HepG2 (cell line): ENCODE measurements around the gene ZBP1. TPM values are rescaled to one million over a fixed set of nuclear protein-coding genes. Genes with fewer than 3 reads are reported as not detected.

ENCODE experiments used
- ATAC-seq: fragments of 200-7000 bp; cut with Tn5 transposase; 3 replicates; pipeline ENCODE4 v1.9.1; 2020; ENCODE audit warnings: mild to moderate bottlenecking, moderate library complexity
- BruUV-seq: library from RNA; stranded (reverse); fragments of 400-500 nt; replicated peaks from 2 replicates; lab custom pipeline; 2021; lab: Mats Ljungman, UMichigan
- CTCF ChIA-PET: fragments of 300-600 bp; formaldehyde crosslinking; extraction: SDS; loops from one replicate; lab custom pipeline; 2021; ENCODE audit warnings: low total read pairs, inconsistent platforms, low intra/inter-chr PET ratio; lab: Yijun Ruan, JAX
- POLR2A ChIA-PET: fragments of 350-600 bp; sonication (Branson Sonifier 250); formaldehyde crosslinking; loops from one replicate; lab custom pipeline; 2020; ENCODE audit warnings: antibody characterized with exemption, inconsistent platforms; lab: Yijun Ruan, JAX
- DNase-seq: peaks from one replicate; pipeline ENCODE4 v3.0.0-alpha.2; 2015; ENCODE audit warnings: low spot score
- FAIRE-seq: peaks from 3 replicates; lab custom pipeline; 2011; peaks lifted over from hg19 to GRCh38; lab: Jason Lieb, UNC
- H2AFZ ChIP-seq: one replicate; pipeline ENCODE4 v1.6.1; 2011; ENCODE audit warnings: low read length, inconsistent platforms
- H3K27ac ChIP-seq: fragments of 300-600 bp; 3 replicates; pipeline ENCODE4 v1.8.0; 2011; ENCODE audit warnings: mixed run types, mild to moderate bottlenecking, mixed read lengths, low read length, inconsistent platforms; ENCODE audit not compliant: insufficient read depth; ENCODE audit errors: extremely low read length
- H3K27me3 ChIP-seq, 2 experiments: fragments of 200-600 bp in 1 of 2; 2 replicates in 1 of 2; 3 replicates in 1 of 2; pipeline versions ENCODE4 v1.6.0 to v1.8.0; 2011; ENCODE audit warnings: low read length in 2 of 2, mild to moderate bottlenecking in 2 of 2, moderate library complexity in 2 of 2, inconsistent platforms in 1 of 2; ENCODE audit not compliant: insufficient read depth in 2 of 2, control insufficient read depth in 1 of 2
- H3K36me3 ChIP-seq, 2 experiments: fragments of 200-600 bp in 1 of 2; replicated peaks in 1 of 2; 2 replicates in 1 of 2; 3 replicates in 1 of 2; pipeline versions ENCODE4 v1.5.1 to v1.8.0; 2011; ENCODE audit warnings: low read length in 2 of 2, inconsistent platforms in 1 of 2; ENCODE audit not compliant: insufficient read depth in 2 of 2, control insufficient read depth in 1 of 2
- H3K4me1 ChIP-seq: 2 replicates; pipeline ENCODE4 v1.5.1; 2012; ENCODE audit warnings: low read length, inconsistent platforms; ENCODE audit not compliant: insufficient read depth
- H3K4me2 ChIP-seq: 2 replicates; pipeline ENCODE4 v1.6.0; 2011; ENCODE audit warnings: low read depth, low read length, inconsistent platforms
- H3K4me3 ChIP-seq, 3 experiments: fragments of 200-600 bp in 1 of 3; sonication (generic), shearing (Covaris generic) in 1 of 3; replicated peaks in 1 of 3; 2 replicates each; pipeline ENCODE4 v1.5.1; 2011 to 2016; ENCODE audit warnings: low read length in 3 of 3, inconsistent platforms in 2 of 3, low read depth in 2 of 3, mild to moderate bottlenecking in 2 of 3, control low read depth in 1 of 3, mixed read lengths in 1 of 3; ENCODE audit not compliant: insufficient read depth in 1 of 3
- H3K79me2 ChIP-seq: one replicate; pipeline ENCODE4 v1.6.1; 2011; ENCODE audit warnings: low read length, inconsistent platforms; ENCODE audit not compliant: insufficient read depth
- H3K9ac ChIP-seq: 2 replicates; pipeline ENCODE4 v1.6.0; 2011; ENCODE audit warnings: mild to moderate bottlenecking, low read depth, low read length, inconsistent platforms; ENCODE audit not compliant: insufficient read depth
- H3K9me3 ChIP-seq: 2 replicates; pipeline ENCODE4 v1.5.1; 2012; ENCODE audit warnings: mild to moderate bottlenecking, low read length
- H4K20me1 ChIP-seq: 2 replicates; pipeline ENCODE4 v1.6.0; 2011; ENCODE audit warnings: inconsistent platforms, mild to moderate bottlenecking, low read length, moderate library complexity; ENCODE audit not compliant: insufficient read depth
- HDAC1 ChIP-seq: sonication (generic); formaldehyde crosslinking; IDR thresholded peaks from 2 replicates; pipeline ENCODE4 v1.5.1; 2020; ENCODE audit warnings: mild to moderate bottlenecking, missing genetic modification reagents
- KLF11 ChIP-seq: IDR thresholded peaks from 2 replicates; pipeline ENCODE4 v1.6.1; 2016; ENCODE audit warnings: missing compliant biosample characterization
- KLF12 ChIP-seq: sonication (generic); formaldehyde crosslinking; IDR thresholded peaks from 2 replicates; pipeline ENCODE4 v1.4.0; 2020; ENCODE audit warnings: missing genetic modification reagents, borderline replicate concordance
- PCBP1 ChIP-seq: fragments of 200-400 bp; formaldehyde crosslinking; IDR thresholded peaks from 2 replicates; pipeline ENCODE4 v1.6.1; 2017; ENCODE audit warnings: mild to moderate bottlenecking, low read depth, low read length, borderline replicate concordance
- ZFYVE20 ChIP-seq: sonication (generic); formaldehyde crosslinking; IDR thresholded peaks from 2 replicates; pipeline ENCODE4 v1.8.0; 2023; ENCODE audit warnings: low read depth, mild to moderate bottlenecking, moderate library complexity, missing genetic modification reagents, borderline replicate concordance
- ZNF543 ChIP-seq: sonication (generic); formaldehyde crosslinking; IDR thresholded peaks from 2 replicates; pipeline ENCODE4 v1.4.0; 2020; ENCODE audit warnings: mild to moderate bottlenecking, missing genetic modification reagents
- ZNF749 ChIP-seq: sonication (generic); formaldehyde crosslinking; IDR thresholded peaks from 2 replicates; pipeline ENCODE4 v1.8.0; 2022; ENCODE audit warnings: mild to moderate bottlenecking, missing genetic modification reagents, moderate library complexity, borderline replicate concordance
- WGBS: methylation state at CpG from one replicate; pipeline ENCODE4 v1.1.6; 2017; ENCODE audit warnings: low lambda C conversion rate; 5-methylcytosine and 5-hydroxymethylcytosine counted together
- in situ Hi-C: cut with HindIII; loops from 2 replicates; pipeline ENCODE4 v1.10.0; 2017; ENCODE audit warnings: low pct_unique_long_range_greater_than_20kb; ENCODE audit not compliant: extremely low pct_ligation_motif_present
- intact Hi-C: fragments of 100-400 bp; cut with micrococcal nuclease; formaldehyde crosslinking; loops from one replicate; pipeline ENCODE4 v1.10.0; 2022; ENCODE audit not compliant: unreplicated experiment
- polyA plus RNA-seq, 8 experiments: library from polyadenylated mRNA; depleted of rRNA in 3 of 8; stranded (reverse) in 7 of 8; unstranded in 1 of 8; fragments of >200 nt; fragmentation: Illumina TruSeq in 4 of 8; extraction: Trizol in 4 of 8; gene quantifications; 2 replicates each; pipeline versions ENCODE4 v1.2.1 to v1.2.3, GENCODE V29; 2011 to 2016; ENCODE audit warnings: low read depth in 4 of 8, missing spikeins in 1 of 8, mixed read lengths in 1 of 8; ENCODE audit not compliant: insufficient read depth in 1 of 8
- total RNA-seq, 5 experiments: library from RNA; depleted of rRNA; stranded (reverse); fragments of >200 nt; fragmentation: Illumina TruSeq; extraction: Trizol; gene quantifications; 2 replicates each; pipeline ENCODE4 v1.2.3, GENCODE V29; 2016; ENCODE audit warnings: low read depth in 1 of 5
- TF ChIP-seq, protein P1 (sequence below): sonication (generic); formaldehyde crosslinking; IDR thresholded peaks from 2 replicates; pipeline ENCODE4 v1.5.0; 2020; ENCODE audit warnings: mild to moderate bottlenecking, missing genetic modification reagents

The ZBP1 gene
- total and polyA plus RNA-seq, 2 of the 13 experiments (the other 11 are each of a cell fraction or from before 2014, with no cell fraction given) = not detected

DNA sequence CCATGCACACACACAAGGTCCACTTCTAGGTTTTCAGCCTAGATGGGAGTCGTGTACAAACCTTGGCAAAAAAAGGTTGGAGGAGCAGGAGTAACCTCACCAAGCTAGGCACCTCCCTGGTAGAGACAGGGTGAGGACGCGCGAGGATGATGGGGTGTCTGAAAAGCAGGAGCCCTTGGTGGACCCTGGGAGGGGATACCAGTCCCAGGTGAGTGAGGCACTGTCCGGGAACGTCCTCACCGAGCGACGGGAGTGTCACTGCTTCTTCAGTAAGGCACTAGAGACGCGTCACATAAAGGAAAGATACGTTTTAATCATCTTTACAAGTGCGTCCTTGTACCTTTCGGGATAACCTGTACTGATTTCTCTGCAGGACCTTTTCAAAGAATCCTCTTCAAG, 29.4 kb upstream of the ZBP1 start:
- CTCF ChIA-PET = no interaction called here
- TF ChIP-seq HDAC1 = no peak
- no peak for TF ChIP-seq PCBP1
- no peak for TF ChIP-seq ZFYVE20 (CRISPR knock-in tag)
- no peak for TF ChIP-seq KLF12
- TF ChIP-seq, all 625 proteins: peak for 0
- FAIRE-seq (no peak), ATAC-seq (no peak), DNase-seq (no peak)
- Histone ChIP-seq H4K20me1 (peaks cover 3% of the 10 kb centered on the region; the same call in 1 of the 2 replicates), H3K36me3 (no peaks in the 10 kb centered on the region), H3K27ac (no peak overlapping the region), H3K79me2 (no peaks in the 10 kb centered on the region), H3K9ac (no peak overlapping the region), H3K4me1 (no peaks in the 10 kb centered on the region), H3K27me3 (peaks cover 23 to 78% of the 10 kb centered on the region in 2 experiments), H3K9me3 (no peaks in the 10 kb centered on the region), H3K4me3 (no peak overlapping the region), H3K4me2 (no peak overlapping the region), H2AFZ (no peak overlapping the region)
- intact Hi-C loops (no loop called here), in situ Hi-C loops (loop anchor here (5.0 kb wide), 1 partner anchor 528 kb away; no protein-coding TSS in a partner anchor)
- POLR2A ChIA-PET = no interaction called here
- WGBS = 31% methylated on average over 14 of the region's 14 CpGs
- no TSS peak for BruUV-seq

DNA sequence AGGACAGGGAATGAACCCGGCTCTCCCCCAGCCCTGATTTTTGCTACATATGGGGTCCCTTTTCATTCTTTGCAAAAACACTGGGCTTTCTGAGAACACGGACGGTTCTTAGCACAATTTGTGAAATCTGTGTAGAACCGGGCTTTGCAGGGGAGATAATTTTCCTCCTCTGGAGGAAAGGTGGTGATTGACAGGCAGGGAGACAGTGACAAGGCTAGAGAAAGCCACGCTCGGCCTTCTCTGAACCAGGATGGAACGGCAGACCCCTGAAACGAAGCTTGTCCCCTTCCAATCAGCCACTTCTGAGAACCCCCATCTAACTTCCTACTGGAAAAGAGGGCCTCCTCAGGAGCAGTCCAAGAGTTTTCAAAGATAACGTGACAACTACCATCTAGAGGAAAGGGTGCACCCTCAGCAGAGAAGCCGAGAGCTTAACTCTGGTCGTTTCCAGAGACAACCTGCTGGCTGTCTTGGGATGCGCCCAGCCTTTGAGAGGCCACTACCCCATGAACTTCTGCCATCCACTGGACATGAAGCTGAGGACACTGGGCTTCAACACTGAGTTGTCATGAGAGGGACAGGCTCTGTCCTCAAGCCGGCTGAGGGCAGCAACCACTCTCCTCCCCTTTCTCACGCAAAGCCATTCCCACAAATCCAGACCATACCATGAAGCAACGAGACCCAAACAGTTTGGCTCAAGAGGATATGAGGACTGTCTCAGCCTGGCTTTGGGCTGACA, 28.8 kb upstream of the ZBP1 start:
- H3K4me1 ChIP-seq = no peaks in the 10 kb centered on the region
- no peak overlapping the region for H3K4me2 ChIP-seq
- 10% methylated on average over 15 of the region's 15 CpGs for WGBS
- no peak overlapping the region for H3K4me3 ChIP-seq
- DNase-seq (no peak), ATAC-seq (no peak)
- H3K9me3 ChIP-seq = no peaks in the 10 kb centered on the region
- H3K9ac ChIP-seq = no peak overlapping the region
- no peak overlapping the region for H2AFZ ChIP-seq
- H3K79me2 ChIP-seq = no peaks in the 10 kb centered on the region
- BruUV-seq = no TSS peak
- TF ChIP-seq ZNF749 (CRISPR knock-in tag) (no peak), KLF11 (no peak), ZNF543 (CRISPR knock-in tag) (no peak)
- TF ChIP-seq, protein P1, sequence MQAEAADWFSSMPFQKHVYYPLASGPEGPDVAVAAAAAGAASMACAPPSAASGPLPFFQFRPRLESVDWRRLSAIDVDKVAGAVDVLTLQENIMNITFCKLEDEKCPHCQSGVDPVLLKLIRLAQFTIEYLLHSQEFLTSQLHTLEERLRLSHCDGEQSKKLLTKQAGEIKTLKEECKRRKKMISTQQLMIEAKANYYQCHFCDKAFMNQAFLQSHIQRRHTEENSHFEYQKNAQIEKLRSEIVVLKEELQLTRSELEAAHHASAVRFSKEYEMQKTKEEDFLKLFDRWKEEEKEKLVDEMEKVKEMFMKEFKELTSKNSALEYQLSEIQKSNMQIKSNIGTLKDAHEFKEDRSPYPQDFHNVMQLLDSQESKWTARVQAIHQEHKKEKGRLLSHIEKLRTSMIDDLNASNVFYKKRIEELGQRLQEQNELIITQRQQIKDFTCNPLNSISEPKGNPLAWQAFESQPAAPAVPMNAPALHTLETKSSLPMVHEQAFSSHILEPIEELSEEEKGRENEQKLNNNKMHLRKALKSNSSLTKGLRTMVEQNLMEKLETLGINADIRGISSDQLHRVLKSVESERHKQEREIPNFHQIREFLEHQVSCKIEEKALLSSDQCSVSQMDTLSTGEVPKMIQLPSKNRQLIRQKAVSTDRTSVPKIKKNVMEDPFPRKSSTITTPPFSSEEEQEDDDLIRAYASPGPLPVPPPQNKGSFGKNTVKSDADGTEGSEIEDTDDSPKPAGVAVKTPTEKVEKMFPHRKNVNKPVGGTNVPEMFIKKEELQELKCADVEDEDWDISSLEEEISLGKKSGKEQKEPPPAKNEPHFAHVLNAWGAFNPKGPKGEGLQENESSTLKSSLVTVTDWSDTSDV (CRISPR knock-in tag) = no peak
- TF ChIP-seq, all 625 proteins: peak for 0
- in situ Hi-C loops (no loop called here), intact Hi-C loops (no loop called here)
- FAIRE-seq = no peak
- POLR2A ChIA-PET = no interaction called here
- CTCF ChIA-PET = no interaction called here
- Histone ChIP-seq H3K27ac (no peak overlapping the region), H4K20me1 (peaks cover 3% of the 10 kb centered on the region; the same call in 1 of the 2 replicates), H3K27me3 (peaks cover 23 to 73% of the 10 kb centered on the region in 2 experiments), H3K36me3 (no peaks in the 10 kb centered on the region)
